PC-3 (cell line): ENCODE data around the gene KLHL30.

Experiments
- EZH2 ChIP-seq: fragments of 300-600 bp; sonication (generic); IDR thresholded peaks from one replicate; pipeline ENCODE4 v1.6.1; 2017; ENCODE audit warnings: antibody characterized with exemption, mild to moderate bottlenecking, low read length; ENCODE audit not compliant: unreplicated experiment
- TF ChIP-seq, protein P1 (sequence below): fragments of 300-600 bp; sonication (generic); conservative IDR thresholded peaks from 2 replicates; pipeline ENCODE4 v1.5.1; 2017; ENCODE audit warnings: antibody characterized with exemption, low read depth, mild to moderate bottlenecking, low read length

DNA sequence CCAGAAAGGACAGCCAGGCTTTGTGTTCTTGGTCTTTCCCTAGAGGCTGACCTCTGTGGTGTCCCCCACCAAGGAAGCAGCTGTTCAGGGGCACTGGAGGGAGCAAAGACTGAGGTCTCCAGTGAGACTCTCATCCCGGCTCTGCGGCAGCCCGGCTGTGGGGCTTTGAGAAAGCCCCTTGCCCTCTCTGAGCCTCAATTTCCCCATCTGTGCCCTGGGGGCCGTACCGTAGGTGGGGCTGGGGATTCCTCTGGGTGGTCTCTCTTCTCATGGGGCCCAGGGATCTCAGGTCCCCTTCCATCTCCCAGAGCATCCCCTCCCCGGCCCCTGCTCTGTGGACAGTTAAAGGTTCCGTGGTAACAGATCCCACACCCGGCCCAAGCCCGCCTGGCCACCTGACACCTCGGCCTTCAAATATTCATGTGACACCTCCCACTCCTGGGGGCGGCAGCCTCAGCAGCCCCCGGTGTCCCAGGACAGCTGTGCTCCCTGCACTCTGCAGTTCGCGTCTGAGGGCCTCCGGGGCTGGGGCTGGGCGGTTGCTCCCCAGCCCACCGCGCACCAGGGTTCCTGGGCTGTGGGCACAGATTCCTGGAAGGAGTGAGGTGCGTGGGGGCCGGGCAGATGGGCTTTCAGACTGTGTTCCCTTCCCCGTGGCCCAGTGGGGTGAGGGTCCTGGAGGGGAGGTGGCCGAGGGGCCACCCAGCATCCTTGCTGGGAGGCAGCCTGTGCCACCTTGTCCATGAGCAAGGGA, 15.1 kb upstream of the KLHL30 start:
- TF ChIP-seq, protein P1, sequence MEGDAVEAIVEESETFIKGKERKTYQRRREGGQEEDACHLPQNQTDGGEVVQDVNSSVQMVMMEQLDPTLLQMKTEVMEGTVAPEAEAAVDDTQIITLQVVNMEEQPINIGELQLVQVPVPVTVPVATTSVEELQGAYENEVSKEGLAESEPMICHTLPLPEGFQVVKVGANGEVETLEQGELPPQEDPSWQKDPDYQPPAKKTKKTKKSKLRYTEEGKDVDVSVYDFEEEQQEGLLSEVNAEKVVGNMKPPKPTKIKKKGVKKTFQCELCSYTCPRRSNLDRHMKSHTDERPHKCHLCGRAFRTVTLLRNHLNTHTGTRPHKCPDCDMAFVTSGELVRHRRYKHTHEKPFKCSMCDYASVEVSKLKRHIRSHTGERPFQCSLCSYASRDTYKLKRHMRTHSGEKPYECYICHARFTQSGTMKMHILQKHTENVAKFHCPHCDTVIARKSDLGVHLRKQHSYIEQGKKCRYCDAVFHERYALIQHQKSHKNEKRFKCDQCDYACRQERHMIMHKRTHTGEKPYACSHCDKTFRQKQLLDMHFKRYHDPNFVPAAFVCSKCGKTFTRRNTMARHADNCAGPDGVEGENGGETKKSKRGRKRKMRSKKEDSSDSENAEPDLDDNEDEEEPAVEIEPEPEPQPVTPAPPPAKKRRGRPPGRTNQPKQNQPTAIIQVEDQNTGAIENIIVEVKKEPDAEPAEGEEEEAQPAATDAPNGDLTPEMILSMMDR = no peak
- TF ChIP-seq EZH2 = no peak
